ENCODE measurements around the gene AKT1S1.

The AKT1S1 gene

DNA sequence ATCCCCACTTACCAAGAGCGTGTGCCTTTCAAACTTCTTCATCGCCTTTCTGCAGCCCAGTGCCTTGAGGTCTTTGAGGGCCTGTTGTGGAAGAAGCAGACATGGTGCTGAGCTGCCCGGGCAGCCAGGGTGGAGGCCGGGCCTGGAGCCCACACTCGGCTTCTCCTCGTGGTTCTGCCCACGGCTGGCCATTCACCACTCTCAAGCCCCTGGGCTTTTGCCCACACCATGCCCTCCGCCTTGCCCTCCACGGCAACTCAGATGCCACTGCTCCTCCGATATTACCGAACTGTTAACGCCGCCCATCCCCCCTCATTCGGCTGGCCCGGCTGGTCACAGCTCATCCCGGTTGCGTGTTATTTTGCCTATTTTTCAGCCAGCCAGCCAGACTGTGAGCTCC is 14.2 kb upstream of the AKT1S1 start:
- intact Hi-C loops (cut with DNase I; ENCODE audit: low total_unique reads) = no loop called here
- peaks cover 0 to 33% of the 10 kb centered on the region in 2 donors for H3K27me3 ChIP-seq
- H3K27ac ChIP-seq = no peak overlapping the region
- TF ChIP-seq, protein P1, sequence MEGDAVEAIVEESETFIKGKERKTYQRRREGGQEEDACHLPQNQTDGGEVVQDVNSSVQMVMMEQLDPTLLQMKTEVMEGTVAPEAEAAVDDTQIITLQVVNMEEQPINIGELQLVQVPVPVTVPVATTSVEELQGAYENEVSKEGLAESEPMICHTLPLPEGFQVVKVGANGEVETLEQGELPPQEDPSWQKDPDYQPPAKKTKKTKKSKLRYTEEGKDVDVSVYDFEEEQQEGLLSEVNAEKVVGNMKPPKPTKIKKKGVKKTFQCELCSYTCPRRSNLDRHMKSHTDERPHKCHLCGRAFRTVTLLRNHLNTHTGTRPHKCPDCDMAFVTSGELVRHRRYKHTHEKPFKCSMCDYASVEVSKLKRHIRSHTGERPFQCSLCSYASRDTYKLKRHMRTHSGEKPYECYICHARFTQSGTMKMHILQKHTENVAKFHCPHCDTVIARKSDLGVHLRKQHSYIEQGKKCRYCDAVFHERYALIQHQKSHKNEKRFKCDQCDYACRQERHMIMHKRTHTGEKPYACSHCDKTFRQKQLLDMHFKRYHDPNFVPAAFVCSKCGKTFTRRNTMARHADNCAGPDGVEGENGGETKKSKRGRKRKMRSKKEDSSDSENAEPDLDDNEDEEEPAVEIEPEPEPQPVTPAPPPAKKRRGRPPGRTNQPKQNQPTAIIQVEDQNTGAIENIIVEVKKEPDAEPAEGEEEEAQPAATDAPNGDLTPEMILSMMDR (IDR thresholded peaks at IDR 0.05) = no peak
- no peaks in the 10 kb centered on the region for H3K9me3 ChIP-seq
- H3K4me3 ChIP-seq = no peak overlapping the region
- peaks cover 0 to 29% (median 20%) of the 10 kb centered on the region in 3 donors for H3K36me3 ChIP-seq
- no peak for DNase-seq
- peaks cover 0 to 15% (median 11%) of the 10 kb centered on the region in 4 donors for H3K4me1 ChIP-seq

DNA sequence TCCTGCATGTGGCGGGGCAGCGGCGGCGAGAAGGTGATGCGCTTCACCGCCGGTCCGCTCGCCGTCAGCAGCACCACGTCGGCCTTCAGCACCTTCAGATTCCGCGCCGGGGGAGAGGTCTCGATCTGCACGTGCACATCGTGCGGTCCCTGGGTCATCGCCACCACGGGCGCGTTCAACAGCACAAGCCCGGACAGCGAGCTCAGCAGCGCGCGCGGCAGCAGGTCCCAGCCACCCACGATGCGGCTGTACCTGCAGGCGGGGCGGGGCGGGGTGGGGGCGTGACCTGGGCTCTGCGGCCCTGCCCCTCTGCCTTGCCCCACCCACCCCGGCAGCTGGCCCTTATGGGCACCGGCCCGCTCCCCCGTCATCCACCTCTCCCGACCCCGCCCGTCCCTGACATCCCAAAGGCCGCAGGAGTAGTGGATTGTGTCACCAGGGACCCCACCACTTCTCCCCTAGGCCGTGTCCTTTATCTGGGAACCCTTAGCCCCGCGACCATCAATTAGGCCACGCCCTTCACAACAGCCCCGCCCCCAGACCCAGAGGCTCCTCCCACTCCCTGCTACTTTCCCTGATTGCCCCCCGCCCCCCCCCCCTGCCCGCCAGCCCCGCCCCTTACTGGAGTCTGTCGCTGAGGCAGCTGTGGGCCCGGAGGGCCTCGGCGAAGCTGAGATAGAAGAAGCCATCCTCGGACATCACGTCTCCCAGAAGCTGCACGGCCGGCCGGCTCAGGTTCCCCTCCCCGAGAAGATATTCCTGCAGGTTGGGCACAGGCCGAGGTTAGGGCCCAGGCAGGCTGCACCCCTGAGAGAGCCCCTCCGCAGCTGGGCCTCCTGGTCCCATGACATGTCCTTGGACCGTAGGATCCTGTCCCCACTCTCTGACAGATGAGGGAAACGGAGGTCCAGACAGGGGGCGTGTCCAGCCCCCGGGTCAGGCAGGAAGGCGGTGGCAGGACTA is 13.5 kb upstream of the AKT1S1 start:
- H3K4me3 ChIP-seq = peak overlapping the region; percentile 11 to 22
- TF ChIP-seq, protein P1 (IDR thresholded peaks at IDR 0.05) = no peak
- H3K36me3 ChIP-seq = peaks cover 0 to 36% (median 20%) of the 10 kb centered on the region in 3 donors
- H3K4me1 ChIP-seq = peaks cover 0 to 15% (median 11%) of the 10 kb centered on the region in 4 donors
- no peaks in the 10 kb centered on the region for H3K9me3 ChIP-seq
- peaks cover 0 to 33% of the 10 kb centered on the region in 2 donors for H3K27me3 ChIP-seq
- intact Hi-C loops (cut with DNase I; ENCODE audit: low total_unique reads) = no loop called here
- no peak overlapping the region for H3K27ac ChIP-seq
- DNase-seq = no peak

DNA sequence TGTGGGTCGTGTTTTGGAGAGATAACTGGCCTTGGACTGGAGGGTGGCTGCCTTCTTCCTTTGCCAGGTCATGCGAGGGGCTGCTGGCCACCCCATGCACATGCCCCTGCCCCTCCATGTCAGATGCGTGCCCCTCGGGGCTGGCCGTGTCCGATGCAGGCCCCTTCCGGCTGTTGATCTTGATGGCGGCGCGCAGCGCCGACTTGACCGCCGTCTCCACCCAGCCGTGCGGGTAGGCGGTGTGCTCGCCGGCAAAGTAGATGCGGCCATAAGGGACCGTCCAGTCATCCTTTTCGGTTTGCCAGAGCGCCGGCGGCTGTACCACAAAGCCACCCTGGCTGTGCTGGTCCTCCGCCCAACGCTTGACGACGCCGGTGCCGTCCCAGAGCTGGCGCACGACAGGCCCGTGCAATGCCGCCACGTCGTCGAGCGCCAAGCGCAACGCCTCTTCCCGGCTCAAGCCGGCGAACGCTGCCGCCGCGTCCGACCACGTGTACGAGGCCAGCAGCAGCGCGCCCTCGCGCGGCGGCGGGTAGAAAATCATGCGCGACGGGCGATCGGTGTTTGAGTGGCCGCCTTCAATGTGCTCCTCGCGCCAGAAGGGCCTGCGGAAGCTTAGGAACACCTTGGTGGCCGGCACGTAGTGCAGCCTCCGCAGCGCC is 12.7 kb upstream of the AKT1S1 start:
- TF ChIP-seq, protein P1 (IDR thresholded peaks at IDR 0.05) = peak; percentile 63 to 66
- Histone ChIP-seq H3K9me3 (no peaks in the 10 kb centered on the region), H3K4me3 (peak overlapping the region; percentile 11 to 22), H3K4me1 (peaks cover 0 to 15% (median 11%) of the 10 kb centered on the region in 4 donors), H3K27me3 (peaks cover 0 to 33% of the 10 kb centered on the region in 2 donors), H3K36me3 (peaks cover 4 to 44% (median 24%) of the 10 kb centered on the region in 3 donors), H3K27ac (no peak overlapping the region)
- DNase-seq = peak; percentile 69 to 80
- intact Hi-C loops (cut with DNase I; ENCODE audit: low total_unique reads) = no loop called here

DNA sequence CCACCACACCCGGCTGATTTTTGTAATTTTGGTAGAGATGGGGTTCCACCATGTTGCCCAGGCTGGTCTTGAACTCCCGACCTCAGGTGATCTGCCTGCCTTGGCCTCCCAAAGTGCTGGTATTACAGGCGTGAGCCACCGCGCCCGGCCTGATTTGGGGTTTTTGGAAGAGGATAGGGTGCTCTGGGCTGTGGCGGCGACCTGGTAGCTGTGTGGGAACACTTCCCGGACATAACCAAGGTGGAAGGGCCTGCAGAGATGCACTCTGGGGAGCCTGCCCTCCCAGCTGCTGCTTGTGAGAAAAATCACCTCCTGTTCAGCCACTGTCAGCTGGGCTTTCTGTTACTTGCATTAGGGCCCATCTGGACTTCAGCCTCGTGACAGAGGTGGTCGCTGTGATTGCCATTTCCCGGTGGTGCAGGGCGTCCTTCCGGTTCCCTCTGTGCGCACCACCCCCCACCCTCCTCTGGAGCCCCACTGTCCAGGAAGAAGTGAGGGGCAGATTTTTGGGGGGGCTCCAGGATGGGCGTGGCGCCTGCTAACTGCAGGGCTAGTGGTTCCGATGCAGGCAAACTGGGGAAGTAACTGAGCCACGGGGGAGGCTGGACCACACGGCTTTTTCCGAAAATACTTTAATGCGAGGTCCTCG is 12.0 kb upstream of the AKT1S1 start:
- no peak for DNase-seq
- H3K36me3 ChIP-seq = peaks cover 11 to 51% (median 30%) of the 10 kb centered on the region in 3 donors
- peaks cover 0 to 33% of the 10 kb centered on the region in 2 donors for H3K27me3 ChIP-seq

DNA sequence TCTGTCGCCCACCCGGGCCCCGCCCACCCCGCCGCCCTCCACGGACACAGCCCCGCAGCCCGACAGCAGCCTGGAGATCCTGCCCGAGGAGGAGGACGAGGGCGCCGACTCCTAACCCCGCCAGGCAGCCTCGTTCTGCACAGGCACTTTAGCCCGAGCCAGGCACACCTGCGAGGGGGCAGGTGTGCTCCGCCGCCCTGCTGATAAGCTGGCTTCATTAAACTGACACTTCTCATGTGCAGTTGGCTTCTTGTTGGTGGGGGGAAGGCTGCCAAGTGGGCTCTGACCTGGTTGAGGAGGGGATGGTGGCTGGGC is 11.3 kb upstream of the AKT1S1 start:
- Histone ChIP-seq H3K4me1 (peaks cover 0 to 15% (median 11%) of the 10 kb centered on the region in 4 donors), H3K36me3 (peaks cover 18 to 58% (median 37%) of the 10 kb centered on the region in 3 donors)
- TF ChIP-seq, protein P1 (IDR thresholded peaks at IDR 0.05) = no peak

More for the DNA sequence above, 12.0 kb upstream of the AKT1S1 start:
- no peak overlapping the region for H3K27ac ChIP-seq
- intact Hi-C loops (cut with DNase I; ENCODE audit: low total_unique reads) = no loop called here
- H3K9me3 ChIP-seq = no peaks in the 10 kb centered on the region
- H3K4me1 ChIP-seq = peaks cover 0 to 15% (median 11%) of the 10 kb centered on the region in 4 donors
- no peak overlapping the region for H3K4me3 ChIP-seq
- TF ChIP-seq, protein P1 (IDR thresholded peaks at IDR 0.05) = no peak

More for the DNA sequence above, 11.3 kb upstream of the AKT1S1 start:
- Histone ChIP-seq H3K9me3 (no peaks in the 10 kb centered on the region), H3K27me3 (peaks cover 0 to 33% of the 10 kb centered on the region in 2 donors), H3K27ac (no peak overlapping the region), H3K4me3 (no peak overlapping the region)
- intact Hi-C loops (cut with DNase I; ENCODE audit: low total_unique reads) = no loop called here
- no peak for DNase-seq

Measured in tibial artery (tissue), 4 donors.